NCI-H187 (cell line): Measurements from ENCODE around the gene SFTPB.
A peak's percentile ranks its signal among the peaks of the same experiment; 100 is the strongest.

Experiments
- DNase-seq, 2 experiments: peaks; one replicate each; lab custom pipeline; 2025; lab: John Stamatoyannopoulos, UW

Gene SFTPB

DNA sequence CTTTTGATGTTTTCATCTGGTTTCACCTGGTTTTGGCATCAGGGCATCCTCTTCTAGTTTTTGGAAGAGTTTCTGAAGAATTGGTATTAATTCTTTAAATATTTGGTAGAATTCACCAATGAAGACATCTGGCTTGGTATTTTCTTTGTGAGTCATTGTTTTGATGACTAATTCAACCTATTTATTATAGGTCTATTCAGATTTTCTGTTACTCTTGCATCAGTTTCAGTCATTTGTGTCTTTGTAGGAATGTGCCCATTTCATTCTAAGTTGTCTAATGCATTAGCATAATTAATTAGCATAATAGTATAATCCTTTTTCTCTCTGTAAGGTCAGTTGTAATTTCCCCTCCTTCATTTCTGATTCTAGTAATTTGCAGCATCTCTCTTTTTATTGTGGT is 34.2 kb upstream of the SFTPB start:
- DNase-seq, result no peak

DNA sequence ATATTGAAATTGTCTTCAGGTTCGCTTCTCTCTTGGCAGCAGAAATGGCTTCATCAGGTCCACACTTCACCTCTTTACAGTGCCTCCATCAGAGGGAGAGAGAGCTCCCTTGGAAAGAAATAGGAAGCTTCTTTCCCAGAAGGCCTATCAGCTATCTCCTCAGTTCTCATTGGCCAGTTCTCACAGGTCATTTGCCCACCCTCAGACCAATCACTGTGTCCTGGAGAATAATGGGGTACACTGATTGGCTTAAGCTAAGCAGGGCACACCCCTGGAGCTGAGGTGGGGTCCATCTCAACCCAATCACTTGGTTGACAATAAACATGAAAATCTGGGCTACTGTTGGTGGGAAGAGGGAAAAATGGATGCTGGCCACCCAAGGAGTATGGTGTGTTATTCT is 31.3 kb upstream of the SFTPB start:
- DNase-seq, result no peak

DNA sequence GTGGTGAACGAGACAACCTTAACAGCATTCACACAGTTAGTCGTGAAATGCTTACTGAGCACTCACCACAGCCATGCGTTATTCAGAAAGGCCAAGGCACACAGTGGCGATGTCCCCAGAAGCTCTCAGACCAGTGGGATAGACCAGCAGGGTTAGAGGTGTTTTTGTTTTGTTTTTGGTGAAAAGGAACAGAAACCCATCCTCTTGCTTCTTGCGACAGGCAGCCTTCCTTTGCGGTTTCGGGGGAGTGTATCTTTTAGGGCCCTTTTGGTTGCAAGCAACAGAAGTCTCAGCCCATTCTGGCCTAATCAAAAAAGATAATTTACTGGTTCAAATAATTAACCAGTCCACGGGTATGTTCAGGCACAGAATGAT is 30.9 kb upstream of the SFTPB start:
- DNase-seq, result no peak

DNA sequence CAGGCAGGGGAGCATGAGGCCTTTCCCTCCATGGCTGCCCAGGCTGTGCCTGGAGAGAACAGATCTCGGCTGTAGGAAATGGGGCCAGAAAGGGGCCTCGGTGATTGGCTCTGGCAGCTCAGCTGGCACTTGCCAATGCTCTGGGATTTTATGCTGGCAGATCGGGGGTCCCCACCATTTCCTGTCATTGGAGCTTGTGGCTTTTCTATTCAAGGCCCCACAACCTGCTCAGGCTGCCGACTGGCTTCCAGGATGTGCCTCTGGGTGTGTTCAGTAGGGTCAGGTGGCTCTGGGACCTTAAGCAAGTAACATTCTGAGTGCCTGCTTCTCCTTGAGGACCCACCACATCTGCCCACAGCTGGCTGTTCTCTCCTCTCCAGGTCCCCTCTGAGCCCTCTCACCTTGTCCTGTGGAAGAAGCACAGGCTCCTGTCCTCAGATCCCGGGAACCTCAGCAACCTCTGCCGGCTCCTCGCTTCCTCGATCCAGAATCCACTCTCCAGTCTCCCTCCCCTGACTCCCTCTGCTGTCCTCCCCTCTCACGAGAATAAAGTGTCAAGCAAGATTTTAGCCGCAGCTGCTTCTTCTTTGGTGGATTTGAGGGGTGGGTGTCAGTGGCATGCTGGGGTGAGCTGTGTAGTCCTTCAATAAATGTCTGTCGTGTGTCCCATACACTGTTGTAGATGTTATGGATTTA is 30.3 kb upstream of the SFTPB start:
- DNase-seq, result no peak

DNA sequence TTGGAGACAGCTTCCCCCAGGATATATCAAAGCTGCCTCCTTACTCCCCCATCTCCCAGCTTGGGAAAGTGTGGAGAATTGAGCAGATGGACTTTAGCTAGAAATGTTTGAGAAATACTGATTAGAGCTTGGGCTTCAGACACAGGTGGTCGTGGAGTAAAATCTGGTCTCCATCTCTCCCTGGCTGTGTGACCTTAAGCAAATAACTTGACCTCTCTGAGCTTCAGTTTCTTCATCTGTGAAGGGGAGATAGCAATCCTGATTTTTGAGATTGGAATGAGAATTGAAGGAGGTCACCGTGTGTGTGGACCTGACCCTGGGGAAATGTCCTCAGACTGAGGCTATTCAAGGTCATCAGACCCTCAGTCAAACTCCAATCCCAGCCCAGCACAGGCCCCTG is 29.7 kb upstream of the SFTPB start:
- no peak for DNase-seq

DNA sequence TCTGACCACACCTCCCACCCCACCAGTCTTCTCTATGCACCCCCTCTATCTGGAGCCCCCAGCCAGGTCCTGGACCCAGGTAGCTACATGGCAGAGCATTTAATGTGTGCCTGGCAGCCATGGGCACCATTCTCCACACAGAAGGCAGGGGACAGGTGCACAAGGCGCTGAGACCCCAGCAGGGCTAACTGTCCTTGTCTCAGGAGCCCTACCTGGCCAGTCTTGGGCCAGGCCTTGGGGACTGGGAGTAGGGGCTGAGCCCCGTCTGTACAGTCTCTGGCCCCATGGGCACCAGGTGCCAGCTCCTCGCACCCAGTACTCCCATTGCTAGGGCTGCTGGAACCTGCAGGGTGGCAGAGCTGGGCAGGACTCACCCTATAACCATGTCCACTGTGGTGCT is 29.1 kb upstream of the SFTPB start:
- no peak for DNase-seq

DNA sequence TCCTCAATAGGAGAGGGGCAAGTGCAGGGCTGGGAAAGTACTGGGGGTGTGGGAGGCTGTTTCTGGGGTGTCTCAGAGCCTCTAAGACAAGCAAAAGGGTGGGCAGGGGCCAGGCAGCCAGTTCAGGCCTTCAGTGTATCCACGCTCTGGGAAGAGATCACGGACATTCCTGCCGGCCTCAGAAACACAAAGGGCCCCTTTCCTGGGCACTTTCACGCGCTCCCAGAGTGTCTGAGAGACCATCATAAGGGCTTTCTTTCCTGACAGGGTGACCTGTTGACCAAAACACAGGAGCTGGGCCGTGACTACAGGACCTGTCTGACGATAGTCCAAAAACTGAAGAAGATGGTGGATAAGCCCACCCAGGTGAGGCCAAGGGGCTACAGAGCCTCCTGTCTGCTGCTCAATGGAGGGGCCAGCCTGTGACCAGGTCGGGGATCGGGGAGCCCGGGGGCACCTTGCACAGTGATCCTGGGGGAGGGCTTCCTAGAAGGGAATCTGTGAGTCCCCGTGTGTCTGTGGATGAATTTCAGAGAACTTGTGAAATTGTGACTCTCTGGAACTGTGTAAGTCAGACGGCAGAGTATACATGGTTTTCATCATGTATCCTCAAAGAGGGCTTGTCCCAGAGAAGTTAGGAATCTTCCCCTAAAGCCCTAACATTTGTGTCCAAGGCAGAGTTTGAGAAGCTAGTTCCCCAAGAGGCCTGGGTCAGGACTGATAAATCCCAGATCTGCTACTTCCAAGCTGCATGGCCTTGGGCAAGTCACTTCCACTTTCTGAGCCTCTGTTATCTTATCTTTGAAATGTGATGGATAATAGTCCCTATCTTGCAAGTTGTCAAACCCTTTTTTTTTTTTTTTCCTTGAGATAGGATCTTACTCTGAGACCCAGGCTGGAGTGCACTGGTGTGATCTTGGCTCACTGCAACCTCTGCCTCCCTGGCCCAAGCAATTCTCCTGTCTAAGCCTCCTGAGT is 28.0 kb upstream of the SFTPB start:
- no peak for DNase-seq

DNA sequence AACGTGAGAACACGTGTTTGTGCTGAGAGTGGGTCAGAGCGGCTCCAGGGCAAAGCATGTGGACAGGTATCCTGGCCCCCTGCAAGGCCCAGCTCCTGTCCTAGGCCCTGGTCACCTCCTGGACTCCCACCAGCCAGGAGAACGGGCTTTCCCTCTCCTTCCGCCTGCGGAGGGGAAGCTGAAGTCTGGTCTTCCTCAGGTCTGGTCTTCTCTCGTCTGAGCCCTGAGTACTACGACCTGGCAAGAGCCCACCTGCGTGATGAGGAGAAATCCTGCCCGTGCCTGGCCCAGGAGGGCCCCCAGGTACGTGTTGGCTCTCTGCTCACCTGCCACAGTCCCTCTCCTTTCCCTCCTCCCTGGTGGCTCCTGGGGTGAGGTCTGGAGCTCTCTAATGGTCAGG is 27.1 kb upstream of the SFTPB start:
- DNase-seq, result no peak

DNA sequence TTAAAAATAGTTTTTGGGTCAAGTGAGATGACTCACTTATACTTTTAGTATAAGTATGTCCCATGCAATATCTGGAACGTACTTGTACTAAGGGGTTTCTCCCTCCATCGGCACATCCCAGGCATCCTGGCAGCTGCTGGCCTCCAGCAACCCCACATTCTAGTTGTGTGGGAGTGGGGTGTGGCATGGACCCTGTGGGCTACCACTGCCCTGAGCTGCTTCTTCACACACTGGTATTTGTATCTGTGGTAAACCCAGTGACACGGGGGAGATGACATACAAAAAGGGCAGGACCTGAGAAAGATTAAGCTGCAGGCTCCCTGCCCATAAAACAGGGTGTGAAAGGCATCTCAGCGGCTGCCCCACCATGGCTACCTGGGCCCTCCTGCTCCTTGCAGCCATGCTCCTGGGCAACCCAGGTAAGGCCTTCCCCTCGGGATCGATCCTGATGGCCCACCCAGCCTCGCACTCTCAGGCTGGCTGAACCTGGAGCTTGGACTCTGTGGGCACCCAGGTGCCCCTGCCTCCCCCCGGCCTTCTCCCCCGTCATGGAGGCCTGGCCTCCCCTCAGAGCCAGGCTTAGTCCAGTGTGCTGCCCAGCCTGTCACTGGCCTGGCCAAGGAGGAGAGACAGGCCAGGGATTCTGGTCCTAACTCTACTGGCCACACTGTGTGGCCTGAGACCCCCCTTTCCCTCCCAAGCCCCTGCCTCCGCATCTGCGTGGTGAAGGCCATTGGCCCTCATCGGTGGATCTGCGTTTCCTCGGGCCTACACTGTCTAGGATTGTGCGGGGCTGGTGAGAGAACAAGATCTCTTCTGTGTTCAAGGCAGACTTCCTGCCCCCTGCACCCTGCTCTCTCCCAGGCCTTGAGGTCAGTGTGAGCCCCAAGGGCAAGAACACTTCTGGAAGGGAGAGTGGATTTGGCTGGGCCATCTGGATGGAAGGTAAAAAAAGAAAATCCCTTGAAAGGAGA is 26.3 kb upstream of the SFTPB start, which contains the start of gene GNLY:
TSS of gene GNLY (plus strand) at position 307 of the 974 bp plus-strand sequence. CDS start at position 368, 61 bp downstream.
- no peak for DNase-seq

DNA sequence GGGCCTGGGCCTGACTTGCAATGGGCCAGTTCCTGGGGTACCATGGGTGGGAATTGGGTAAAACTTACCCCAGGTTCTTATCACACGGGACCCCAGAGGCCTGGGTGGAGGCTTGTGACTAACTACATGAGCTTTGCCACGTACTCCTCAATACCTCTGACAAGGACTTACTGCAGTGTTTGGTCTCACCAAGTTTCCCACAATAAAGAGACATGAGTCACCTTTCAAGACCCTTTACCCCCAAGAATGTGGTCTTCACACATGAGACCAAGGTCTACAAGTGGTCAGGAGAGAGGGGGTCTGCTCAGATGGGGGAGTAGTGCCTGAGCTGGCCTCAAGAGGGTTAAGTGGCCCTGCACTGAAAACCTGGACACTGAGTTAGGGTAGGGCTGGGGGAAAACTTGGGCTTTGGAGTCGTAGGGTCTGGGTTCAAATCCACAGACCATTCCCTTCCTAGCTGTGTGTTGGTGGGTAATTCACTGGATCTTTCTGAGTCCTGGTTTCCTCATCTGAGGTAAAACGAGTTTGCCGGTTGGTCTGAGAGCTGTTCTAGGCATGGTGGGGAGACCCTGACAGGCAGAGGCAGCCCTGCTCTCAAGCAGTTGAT is 24.1 kb upstream of the SFTPB start:
- DNase-seq, result no peak

DNA sequence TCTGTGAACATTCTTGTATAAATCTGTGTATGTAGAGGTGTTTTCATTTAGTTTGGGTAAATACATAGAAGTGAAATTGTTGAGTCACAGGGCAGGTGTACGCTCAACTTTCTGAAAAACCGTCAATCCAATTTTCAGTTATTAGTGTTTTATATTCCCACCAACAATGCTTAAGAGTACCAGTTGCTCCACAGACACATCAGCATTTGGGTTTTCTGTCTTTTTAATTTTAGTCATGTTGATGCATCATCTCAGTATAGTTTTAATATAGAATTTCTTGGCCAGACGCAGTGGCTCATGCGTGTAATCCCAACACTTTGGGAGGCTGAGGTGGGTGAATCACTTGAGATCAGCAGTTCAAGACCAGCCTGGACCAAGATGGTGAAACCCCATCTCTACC is 22.9 kb upstream of the SFTPB start:
- DNase-seq, result no peak

DNA sequence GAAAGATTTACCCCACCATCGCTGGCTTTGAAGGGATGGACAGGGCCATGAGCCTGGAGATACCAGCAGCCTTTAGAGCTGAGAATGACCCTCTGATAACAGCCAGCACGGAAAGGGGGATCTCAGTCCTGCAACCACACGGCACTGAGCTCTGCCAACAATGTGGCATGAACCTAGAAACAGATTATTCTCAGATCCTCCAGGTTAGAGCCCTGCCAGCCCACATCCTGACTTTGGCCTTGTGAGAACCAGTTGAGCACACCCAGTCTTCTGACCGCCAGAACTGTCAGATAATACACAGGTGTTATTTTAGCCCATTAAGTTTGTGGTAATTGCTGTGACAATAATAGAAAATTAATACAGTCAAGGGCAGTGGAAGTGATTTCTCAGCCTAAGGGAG is 16.8 kb upstream of the SFTPB start:
- no peak for DNase-seq

DNA sequence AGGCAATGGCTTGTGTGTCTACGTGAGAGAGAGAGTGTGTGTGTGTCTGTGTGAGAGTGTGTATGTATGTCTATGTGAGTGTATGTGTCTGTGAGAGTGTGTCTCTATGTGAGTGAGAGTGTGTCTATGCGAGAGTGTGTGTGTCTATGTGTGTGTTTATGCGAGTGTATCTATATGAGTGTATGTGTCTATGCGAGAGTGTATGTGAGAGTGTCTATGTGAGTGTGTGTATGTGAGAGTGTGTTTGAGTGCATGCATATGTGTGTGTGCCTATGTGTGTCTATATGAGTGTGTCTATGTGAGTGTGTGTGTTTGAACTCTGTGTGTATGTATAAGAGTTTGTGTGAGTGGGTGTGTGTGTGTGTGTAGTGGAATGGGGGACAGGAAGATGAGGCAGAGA is 16.4 kb upstream of the SFTPB start:
- DNase-seq, result no peak

DNA sequence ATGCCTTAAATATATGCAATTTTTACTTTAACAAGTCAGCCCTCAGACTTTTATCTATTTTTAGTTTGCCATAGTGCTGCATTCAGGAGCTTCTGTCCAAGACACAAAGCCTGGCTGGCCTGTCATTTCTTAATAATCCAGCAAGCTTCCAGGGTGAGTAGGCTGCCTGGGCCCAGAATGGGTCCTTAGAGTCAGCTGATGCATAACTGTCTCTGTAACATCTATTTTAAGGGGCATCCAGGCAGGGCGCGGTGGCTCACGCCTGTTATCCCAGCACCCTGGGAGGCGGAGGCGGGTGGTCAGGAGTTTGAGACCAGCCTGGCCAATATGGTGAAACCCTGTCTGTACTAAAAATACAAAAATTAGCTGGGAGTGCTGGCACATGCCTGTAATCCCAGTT is 14.4 kb upstream of the SFTPB start:
- DNase-seq, result no peak

DNA sequence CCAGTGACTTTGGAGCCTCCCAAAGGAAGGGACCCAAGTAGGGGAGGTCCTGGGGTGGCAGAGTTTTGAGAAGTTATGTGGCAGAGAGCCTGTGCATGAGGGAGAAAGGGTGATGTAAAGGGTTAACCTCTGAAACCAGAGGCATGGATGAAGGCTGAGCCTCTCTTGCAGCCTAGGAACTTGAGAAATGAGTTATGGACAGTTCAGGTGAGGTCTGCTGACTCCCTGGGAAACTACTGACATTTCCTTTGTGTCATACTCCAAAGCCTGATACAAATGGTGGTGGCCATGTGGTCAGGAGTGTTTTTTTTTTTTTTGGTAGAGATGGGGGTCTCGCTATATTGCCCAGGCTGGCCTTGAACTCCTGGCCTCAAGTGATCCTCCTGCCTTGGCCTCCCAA is 13.8 kb upstream of the SFTPB start:
- no peak for DNase-seq

DNA sequence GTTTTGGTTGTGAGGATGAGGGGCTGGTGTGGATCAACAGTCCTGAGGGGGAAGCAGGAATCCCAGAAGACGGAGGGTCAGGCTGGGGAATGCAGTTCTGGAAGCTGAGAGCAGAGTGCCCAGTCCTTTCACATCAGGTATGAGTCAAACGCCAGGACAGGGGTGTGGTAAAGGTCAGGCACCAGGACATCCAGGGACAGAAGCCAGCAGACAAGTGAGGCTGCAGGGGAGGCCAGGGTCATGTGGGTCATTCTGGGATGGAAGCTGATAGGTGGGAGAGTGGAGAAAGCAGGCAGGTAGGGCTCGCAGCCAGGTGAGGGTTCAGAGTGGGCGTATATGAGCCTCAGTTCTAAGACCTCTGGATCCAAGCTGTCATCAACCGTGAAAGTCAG is 13.4 kb upstream of the SFTPB start:
- no peak for DNase-seq

DNA sequence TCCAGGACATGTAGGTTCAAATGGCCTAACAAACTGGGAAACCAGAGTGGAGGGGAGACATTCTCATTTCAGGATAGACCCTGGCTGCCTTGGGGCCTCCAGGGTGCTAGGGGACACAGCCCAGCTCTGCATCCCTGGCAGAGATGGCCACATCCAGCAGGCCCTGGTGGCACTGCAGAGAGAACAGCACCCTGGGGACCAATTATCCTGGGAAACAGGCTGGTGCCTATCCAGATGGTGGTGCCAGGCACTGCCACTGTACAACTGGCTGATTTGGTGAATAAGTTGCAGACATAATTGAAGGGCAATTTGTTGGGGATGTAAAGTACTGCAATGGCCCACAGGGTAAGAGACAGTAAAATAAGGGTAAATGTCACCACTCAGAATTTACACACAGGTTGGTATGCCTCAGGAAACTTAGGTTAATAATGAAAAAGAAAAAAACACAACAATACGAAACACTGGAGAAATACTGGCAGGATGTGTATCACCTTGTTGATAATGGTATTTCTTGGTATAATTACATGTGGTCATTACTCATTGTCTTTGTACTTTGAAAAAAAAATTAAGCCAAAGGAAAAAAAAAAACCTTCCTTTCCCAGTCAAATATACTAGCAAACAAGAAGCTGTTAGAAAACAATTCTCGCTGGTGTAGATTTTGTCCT is 12.8 kb upstream of the SFTPB start:
- no peak for DNase-seq

DNA sequence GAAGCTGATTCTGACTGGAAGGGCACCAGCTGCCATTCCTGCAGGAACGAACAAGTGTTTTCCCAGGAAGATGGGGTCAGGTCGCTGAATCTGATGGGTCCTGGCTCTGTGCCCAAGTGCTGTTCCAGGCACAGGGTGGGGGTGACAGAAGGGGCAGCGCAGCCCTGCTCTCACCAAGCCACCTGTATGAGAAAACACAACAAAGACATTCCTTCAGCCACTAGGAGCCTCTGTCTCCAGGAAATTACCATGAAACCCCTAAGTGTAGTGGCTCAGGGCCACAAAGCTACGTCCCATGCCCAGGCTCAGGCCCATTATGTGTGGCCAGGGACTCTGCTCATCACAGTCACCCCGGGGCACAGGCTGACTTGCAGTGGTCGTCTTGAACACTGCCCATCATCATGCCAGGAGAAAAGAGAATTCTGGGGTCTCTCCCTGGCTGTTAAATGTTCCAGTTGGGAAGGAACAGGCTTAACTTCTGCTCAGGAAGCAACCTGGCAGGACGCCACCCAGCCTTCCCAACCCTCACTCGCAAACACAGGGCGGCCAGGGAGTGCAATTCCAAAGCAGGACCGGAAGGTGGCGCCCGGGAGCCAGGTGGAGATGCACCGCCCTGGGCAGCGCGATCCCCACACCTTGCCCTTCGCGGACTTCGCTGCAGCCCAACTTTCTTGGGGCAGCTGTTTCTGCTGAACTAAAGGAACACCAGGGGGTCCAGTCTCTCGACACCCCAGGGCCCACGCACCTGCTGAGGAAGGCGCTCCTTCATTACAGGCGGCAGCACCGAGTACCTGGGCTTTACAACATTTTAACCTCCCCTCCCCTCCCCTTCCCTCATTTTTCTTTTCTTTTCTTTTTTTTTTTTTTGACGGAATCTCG is 11.0 kb upstream of the SFTPB start:
- peak; percentile 43 to 47 for DNase-seq

DNA sequence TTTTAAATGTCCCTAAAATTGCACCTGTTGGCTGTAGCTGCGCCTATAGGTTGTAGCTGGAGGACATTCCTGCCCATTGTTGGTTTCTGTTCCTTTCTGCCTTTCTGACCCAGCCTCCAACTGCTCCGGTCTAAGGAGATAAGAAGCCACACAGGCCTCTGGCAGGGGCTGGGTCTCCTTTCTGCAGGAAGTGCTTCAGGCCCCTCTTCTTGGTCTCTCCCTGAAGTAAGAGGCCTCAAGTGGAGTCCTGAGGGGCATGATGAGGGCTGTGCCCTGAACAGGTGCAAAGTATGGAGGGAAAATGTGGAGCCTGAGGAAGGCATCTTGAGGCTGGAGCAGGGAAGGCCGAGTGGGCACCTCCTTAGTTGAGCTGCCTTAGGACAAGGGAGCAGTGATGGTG is 10.4 kb upstream of the SFTPB start:
- DNase-seq, result no peak

DNA sequence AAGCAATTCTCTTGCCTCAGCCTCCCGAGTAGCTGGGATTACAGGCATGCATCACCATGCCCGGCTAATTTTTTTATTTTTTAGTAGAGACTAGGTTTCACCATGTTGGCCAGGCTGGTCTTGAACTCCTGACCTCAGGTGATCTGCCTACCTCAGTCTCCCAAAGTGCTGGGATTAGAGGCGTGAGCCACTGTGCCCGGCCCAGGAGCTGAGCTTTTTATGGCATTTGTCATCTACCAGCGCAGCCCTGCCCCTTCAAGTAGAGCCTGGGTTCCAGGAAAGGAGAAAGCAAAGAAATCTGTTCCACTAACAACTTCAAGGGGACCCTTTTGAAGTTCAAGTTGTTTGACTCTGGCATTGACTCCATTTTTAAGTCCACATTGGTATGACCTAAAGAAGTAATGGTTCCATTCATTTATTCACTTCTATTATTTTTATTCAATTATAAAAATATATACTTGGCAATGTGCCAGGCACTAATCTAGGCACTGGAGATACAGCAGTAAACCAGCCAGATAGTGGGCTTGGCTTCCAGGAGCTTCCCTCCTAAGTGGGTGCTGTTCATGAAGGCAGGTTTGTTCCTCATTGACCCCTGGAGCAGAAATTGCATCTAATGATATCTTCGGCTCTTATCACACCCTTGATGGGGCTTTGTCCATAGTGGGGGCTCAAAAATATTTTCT is 8.0 kb upstream of the SFTPB start:
- DNase-seq, result no peak
